Measurements from ENCODE around the gene SIRT2.

DNA sequence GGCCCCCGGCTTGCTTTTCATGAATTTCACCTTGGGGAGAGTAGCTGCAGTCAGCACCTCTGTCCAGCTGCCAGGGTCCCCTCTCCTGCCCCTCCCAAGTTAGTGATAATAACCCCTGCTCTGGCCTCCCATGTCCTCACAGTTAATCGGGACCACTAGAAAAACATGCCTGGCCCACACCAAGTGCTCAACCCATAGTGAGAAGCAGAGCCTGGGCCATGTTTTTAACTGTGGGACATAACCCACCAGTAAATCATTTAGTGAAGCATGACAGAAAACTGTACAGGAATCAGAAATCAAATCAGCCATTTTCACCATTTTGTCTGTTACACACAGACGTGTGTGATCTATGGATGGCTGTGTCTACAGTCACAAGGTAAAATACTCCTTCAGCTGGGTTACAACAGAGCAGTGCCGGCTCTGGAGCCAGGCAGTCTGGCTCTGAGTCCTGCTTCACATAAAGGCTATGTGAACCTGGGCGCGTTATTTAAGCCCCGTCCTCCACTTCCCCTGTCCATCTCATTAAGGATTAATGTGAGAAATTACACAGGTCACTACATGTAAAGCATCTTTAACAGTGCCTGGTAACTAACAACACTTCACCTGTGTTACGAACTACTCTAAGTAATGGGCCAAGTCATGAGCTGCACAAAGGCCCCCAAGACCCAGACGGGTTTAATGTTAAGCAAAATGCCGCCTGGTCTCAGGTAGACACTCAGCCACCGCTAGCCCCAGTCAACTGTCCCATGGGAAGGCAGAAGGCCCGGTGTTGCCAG, 60.2 kb downstream of the SIRT2 start:
- TF ChIP-seq CTCF (IDR thresholded peaks at IDR 0.05) (no peak), EZH2 (IDR thresholded peaks at IDR 0.05; ENCODE audit: borderline replicate concordance, insufficient read depth, low read depth, low read length, poor library complexity, severe bottlenecking) (no peak)
